ENCODE results near the gene KRT77.

The KRT77 gene

DNA sequence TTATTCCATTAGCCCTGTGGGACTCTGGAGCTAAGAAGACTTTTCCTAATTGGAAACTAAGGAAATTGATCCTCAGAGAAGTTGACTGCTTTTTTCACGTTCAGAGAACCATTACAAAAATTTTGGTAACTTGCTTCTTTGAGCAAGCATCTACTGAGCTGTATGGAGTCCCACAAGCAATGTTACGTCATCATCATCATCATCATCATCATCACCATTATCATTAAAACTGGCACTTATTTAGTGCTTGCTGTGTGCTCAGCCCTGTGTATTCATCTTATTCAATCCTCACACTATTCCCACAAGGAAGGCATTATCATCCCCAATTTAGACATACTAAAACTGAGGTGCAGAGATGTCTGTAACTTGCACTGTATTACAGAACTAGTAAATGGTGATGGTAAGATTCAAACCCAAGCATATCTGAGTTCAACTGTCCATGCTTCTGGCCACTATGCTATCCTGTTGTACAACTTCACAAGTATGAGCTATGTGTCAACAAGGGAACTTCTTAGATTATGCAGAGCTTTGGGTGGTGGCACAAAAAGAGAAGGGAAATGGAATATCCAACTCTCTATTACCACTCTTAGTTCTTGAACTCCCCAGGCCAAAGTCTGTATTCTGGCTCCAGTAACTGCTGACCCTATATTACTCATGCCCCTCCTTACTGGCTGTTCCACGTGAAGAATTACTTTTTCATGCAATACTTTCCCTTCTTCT is 29.5 kb downstream of the KRT77 start:
- TF ChIP-seq FOXP2 (optimal IDR thresholded peaks at IDR 0.05; ENCODE audit: borderline replicate concordance, extremely low read depth, extremely low read length, insufficient read depth) (no peak), POLR2AphosphoS5 (IDR thresholded peaks at IDR 0.05; ENCODE audit: low read depth, low read length) (no peak)

DNA sequence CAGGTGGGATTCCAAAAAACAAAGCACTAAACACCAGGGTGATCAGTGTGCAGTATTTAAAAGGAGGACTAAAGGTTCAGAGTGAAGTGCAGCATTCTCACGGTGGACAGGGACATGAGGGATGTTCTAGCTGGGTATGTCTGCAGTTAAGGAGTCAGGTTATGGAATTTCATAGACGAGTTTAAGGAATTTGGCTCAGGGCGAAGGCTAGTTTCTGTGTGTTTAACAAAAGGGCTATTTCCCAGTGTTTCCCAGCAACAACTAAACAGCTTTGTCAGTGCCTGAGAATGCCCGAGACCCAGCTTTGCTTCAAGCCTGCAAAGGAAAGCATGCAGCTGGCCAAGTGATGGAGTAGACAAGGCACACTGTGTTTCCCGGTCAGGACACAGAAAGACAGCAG is 30.1 kb downstream of the KRT77 start:
- TF ChIP-seq TAF1 (IDR thresholded peaks at IDR 0.05; ENCODE audit: borderline replicate concordance, insufficient read depth, low read length) (no peak), POLR2AphosphoS5 (IDR thresholded peaks at IDR 0.05; ENCODE audit: low read depth, low read length) (no peak), FOXP2 (optimal IDR thresholded peaks at IDR 0.05; ENCODE audit: borderline replicate concordance, extremely low read depth, extremely low read length, insufficient read depth) (no peak), SIN3A (IDR thresholded peaks at IDR 0.05; ENCODE audit: borderline replicate concordance, insufficient read depth, low read length) (no peak)
- TF ChIP-seq, protein P1, sequence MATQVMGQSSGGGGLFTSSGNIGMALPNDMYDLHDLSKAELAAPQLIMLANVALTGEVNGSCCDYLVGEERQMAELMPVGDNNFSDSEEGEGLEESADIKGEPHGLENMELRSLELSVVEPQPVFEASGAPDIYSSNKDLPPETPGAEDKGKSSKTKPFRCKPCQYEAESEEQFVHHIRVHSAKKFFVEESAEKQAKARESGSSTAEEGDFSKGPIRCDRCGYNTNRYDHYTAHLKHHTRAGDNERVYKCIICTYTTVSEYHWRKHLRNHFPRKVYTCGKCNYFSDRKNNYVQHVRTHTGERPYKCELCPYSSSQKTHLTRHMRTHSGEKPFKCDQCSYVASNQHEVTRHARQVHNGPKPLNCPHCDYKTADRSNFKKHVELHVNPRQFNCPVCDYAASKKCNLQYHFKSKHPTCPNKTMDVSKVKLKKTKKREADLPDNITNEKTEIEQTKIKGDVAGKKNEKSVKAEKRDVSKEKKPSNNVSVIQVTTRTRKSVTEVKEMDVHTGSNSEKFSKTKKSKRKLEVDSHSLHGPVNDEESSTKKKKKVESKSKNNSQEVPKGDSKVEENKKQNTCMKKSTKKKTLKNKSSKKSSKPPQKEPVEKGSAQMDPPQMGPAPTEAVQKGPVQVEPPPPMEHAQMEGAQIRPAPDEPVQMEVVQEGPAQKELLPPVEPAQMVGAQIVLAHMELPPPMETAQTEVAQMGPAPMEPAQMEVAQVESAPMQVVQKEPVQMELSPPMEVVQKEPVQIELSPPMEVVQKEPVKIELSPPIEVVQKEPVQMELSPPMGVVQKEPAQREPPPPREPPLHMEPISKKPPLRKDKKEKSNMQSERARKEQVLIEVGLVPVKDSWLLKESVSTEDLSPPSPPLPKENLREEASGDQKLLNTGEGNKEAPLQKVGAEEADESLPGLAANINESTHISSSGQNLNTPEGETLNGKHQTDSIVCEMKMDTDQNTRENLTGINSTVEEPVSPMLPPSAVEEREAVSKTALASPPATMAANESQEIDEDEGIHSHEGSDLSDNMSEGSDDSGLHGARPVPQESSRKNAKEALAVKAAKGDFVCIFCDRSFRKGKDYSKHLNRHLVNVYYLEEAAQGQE (IDR thresholded peaks at IDR 0.05; ENCODE audit: insufficient read depth in 1 of 2, low read depth in 2 of 2, low read length in 2 of 2), result no peak

DNA sequence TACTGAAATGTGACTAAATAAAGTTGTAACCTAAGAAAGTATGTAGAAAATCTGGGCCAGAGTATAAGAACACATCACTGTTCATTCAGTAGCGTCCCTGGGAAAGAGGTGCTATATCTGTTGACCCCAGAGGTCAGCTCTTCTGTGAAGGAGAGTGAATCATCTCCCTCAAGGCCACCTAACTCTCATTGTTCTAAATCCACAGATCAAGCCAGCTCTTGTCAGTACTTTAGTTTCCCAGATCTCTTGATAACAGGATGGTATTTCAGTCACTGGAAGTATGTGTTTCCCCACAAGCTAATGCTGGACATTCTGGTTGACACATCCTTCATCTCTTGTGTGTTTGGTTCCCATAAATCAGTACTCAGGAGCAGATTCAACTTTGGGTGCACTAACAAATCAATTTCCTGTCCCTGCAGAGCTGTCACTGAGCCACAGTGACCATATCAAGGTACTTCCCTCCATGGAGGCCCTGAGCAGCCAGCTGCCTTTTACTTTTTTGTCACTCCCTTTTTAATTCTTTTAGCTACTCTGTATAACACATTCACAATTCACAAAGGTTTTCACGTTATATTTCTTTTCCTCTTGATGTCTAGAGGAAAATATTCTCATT is 30.9 kb downstream of the KRT77 start:
- TF ChIP-seq TAF1 (IDR thresholded peaks at IDR 0.05; ENCODE audit: borderline replicate concordance, insufficient read depth, low read length) (no peak), SIN3A (IDR thresholded peaks at IDR 0.05; ENCODE audit: borderline replicate concordance, insufficient read depth, low read length) (no peak), FOXP2 (optimal IDR thresholded peaks at IDR 0.05; ENCODE audit: borderline replicate concordance, extremely low read depth, extremely low read length, insufficient read depth) (no peak), POLR2AphosphoS5 (IDR thresholded peaks at IDR 0.05; ENCODE audit: low read depth, low read length) (no peak)
- TF ChIP-seq, protein P1 (IDR thresholded peaks at IDR 0.05; ENCODE audit: insufficient read depth in 1 of 2, low read depth in 2 of 2, low read length in 2 of 2), result no peak

DNA sequence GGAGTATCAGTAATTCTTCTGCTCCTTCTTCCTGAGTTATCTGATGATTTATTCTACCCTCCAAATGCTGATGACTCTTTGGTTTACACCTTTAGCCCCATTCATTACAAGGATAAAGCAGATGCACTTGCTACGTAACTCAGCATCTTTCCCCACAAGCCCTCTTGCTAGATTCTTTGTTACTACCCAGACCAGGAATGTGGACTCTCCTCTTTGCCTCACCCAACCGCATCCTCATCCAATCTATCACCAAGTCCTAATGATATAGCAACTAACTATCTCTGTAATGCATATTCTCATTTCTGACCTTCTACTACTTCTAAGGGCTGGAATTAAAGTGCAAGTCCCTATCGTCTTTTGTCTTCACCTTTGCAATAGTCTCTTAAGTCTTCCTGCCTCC is 32.4 kb downstream of the KRT77 start:
- TF ChIP-seq, protein P1 (IDR thresholded peaks at IDR 0.05; ENCODE audit: insufficient read depth in 1 of 2, low read depth in 2 of 2, low read length in 2 of 2), result no peak
- TF ChIP-seq POLR2AphosphoS5 (IDR thresholded peaks at IDR 0.05; ENCODE audit: low read depth, low read length) (no peak), SIN3A (IDR thresholded peaks at IDR 0.05; ENCODE audit: borderline replicate concordance, insufficient read depth, low read length) (no peak), TAF1 (IDR thresholded peaks at IDR 0.05; ENCODE audit: borderline replicate concordance, insufficient read depth, low read length) (no peak), FOXP2 (optimal IDR thresholded peaks at IDR 0.05; ENCODE audit: borderline replicate concordance, extremely low read depth, extremely low read length, insufficient read depth) (no peak)

DNA sequence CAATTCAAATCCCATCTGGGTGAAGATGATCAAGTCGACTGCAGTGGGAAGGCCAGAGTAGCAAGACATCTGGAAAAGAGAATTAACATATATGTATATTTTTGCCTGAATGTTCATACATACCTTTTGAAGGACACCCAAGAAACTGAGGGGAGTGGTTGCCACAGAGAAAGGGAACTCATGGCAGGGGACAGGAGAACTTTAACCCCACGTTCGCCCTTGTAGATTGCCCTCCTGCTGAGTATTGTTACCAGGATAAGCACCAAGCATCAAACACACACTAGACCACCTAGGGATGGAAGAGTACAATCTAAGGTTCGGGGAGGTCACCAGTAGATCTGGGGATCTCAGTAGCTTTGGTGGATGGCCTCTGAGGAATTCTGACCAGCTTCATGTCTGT is 32.8 kb downstream of the KRT77 start:
- TF ChIP-seq, protein P1 (IDR thresholded peaks at IDR 0.05; ENCODE audit: insufficient read depth in 1 of 2, low read depth in 2 of 2, low read length in 2 of 2), result no peak
- no peak for TF ChIP-seq TAF1 (IDR thresholded peaks at IDR 0.05; ENCODE audit: borderline replicate concordance, insufficient read depth, low read length)
- no peak for TF ChIP-seq SIN3A (IDR thresholded peaks at IDR 0.05; ENCODE audit: borderline replicate concordance, insufficient read depth, low read length)
- TF ChIP-seq POLR2AphosphoS5 (IDR thresholded peaks at IDR 0.05; ENCODE audit: low read depth, low read length), result no peak
- no peak for TF ChIP-seq FOXP2 (optimal IDR thresholded peaks at IDR 0.05; ENCODE audit: borderline replicate concordance, extremely low read depth, extremely low read length, insufficient read depth)
